Pancreas (tissue), 10 donors: ENCODE data around the gene UBE2L5. TPM values are rescaled to one million over a fixed set of nuclear protein-coding genes. Genes with fewer than 3 reads are reported as not detected.

Experiments
- ATAC-seq, 4 donors: fragments of 200-7000 bp; cut with Tn5 transposase; one replicate each; pipeline versions ENCODE4 v1.8.0 to v1.9.1; 2020; ENCODE audit warnings: mild to moderate bottlenecking in 4 of 4, moderate library complexity in 4 of 4
- DNase-seq, 6 donors: peaks; one replicate each; pipeline ENCODE4 v3.0.0-alpha.2; 2020
- FAIRE-seq: peaks from 2 replicates; lab custom pipeline; 2012; peaks lifted over from hg19 to GRCh38; lab: Jason Lieb, UNC
- H3K27ac ChIP-seq, 4 donors: fragments of 200-600 bp; sonication (generic); 1 replicate in 3 of 4; 2 replicates in 1 of 4; pipeline versions ENCODE4 v1.5.0 to v1.8.0; 2020
- H3K27me3 ChIP-seq, 4 donors: fragments of 200-600 bp; one replicate each; pipeline ENCODE4 v1.8.0; 2021
- H3K36me3 ChIP-seq, 3 donors: fragments of 200-600 bp; sonication (generic) in 1 of 3; one replicate each; pipeline versions ENCODE4 v1.5.0 to v1.8.0; 2020 to 2021
- H3K4me1 ChIP-seq, 3 donors: fragments of 200-600 bp; one replicate each; pipeline ENCODE4 v1.8.0; 2021
- H3K4me3 ChIP-seq, 4 donors: fragments of 200-600 bp; sonication (generic) in 2 of 4; one replicate each; pipeline versions ENCODE4 v1.5.0 to v1.8.0; 2020 to 2021
- H3K9me3 ChIP-seq, 4 donors: fragments of 200-600 bp; one replicate each; pipeline ENCODE4 v1.8.0; 2021
- WGBS, 2 donors: extraction: QIAGEN DNeasy Blood & Tissue Kit; methylation state at CpG; one replicate each; pipeline ENCODE4 v1.1.7; 2013; 5-methylcytosine and 5-hydroxymethylcytosine counted together
- intact Hi-C, 3 donors: fragments of 100-400 bp; cut with DNase I; formaldehyde crosslinking; loops; one replicate each; pipeline versions ENCODE4 v1.11.1 to v1.14.2; 2022
- polyA plus RNA-seq, 2 donors: library from polyadenylated mRNA; stranded (reverse); fragments of 200-250 nt; gene quantifications; one replicate each; pipeline ENCODE4 v1.2.3, GENCODE V29; 2013
- total RNA-seq, 6 donors: library from RNA; stranded (reverse); fragmentation: NEBNext Ultra II Directional in 4 of 6; extraction: Animal tissue kit (Norgen Biotek cat#: 25700) in 4 of 6; gene quantifications; one replicate each; pipeline versions ENCODE4 v1.2.1 to v1.2.4, GENCODE V29; 2021 to 2023
- TF ChIP-seq, protein P1 (sequence below), 4 donors: fragments of 200-600 bp; sonication (generic) in 3 of 4; IDR thresholded peaks; one replicate each; pipeline versions ENCODE4 v1.5.0 to v1.8.0; 2021; ENCODE audit warnings: antibody characterized with exemption in 4 of 4
- donor health status: healthy with polysubstance abuse.
- donor health status: DM: no; HTN: no; CAD: no; lungs with moderate emphysema.
- donor health status: DM: no; HTN: no; CAD: no.
- donor health status: control.
- donor health status: control.
- donor health status: Bipolar disorder and iron deficiency.
- donor health status: DM: yes; HTN: yes; CAD: no.
- donor health status: DM: no; HTN: no; CAD: no.
- donor health status: DM: no; HTN: no; CAD: no.
- donor health status: DM: yes; HTN: yes; CAD: no.

The UBE2L5 gene
- total and polyA plus RNA-seq, 8 donors, result 0.02 TPM; not detected in 7

DNA sequence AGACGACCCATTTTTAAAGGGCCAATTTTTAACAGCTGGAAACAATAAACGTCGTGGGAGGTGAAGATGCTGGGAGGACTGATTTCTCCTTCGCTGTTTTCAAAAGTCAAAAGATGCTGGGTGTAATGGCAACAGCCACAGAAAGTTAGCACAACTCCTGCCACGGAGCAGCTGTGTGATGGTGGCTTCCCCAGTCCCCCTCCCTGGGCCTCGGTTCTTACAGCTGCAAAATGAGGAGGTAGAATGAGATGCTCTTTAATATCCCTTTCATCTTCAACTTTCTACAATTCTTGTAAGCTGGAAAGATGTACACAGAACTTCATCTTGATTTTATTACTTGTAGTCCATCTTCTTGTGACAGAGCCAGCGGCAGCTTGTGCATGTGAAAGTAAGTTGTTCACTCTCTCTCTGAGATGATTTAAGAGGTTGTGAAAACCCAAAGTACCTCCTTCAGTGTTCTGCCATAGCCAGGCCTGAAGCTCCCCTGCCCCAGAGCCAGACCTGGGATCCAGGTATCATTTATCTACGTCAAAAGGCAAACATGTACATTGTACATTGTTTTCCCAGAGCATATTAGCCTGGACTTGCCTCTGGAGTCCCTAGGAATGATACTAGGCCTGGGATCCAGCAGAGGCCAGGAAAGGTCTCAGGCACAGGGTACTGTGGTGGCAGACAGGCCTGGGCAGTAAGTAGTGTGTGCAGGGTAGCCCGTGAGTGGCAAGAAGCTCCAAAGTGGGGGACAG lies 3.4 kb upstream of the UBE2L5 start:
- TF ChIP-seq, protein P1, sequence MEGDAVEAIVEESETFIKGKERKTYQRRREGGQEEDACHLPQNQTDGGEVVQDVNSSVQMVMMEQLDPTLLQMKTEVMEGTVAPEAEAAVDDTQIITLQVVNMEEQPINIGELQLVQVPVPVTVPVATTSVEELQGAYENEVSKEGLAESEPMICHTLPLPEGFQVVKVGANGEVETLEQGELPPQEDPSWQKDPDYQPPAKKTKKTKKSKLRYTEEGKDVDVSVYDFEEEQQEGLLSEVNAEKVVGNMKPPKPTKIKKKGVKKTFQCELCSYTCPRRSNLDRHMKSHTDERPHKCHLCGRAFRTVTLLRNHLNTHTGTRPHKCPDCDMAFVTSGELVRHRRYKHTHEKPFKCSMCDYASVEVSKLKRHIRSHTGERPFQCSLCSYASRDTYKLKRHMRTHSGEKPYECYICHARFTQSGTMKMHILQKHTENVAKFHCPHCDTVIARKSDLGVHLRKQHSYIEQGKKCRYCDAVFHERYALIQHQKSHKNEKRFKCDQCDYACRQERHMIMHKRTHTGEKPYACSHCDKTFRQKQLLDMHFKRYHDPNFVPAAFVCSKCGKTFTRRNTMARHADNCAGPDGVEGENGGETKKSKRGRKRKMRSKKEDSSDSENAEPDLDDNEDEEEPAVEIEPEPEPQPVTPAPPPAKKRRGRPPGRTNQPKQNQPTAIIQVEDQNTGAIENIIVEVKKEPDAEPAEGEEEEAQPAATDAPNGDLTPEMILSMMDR (IDR thresholded peaks at IDR 0.05), result no peak
- peaks cover 0 to 8% (median 4%) of the 10 kb centered on the region in 3 donors for H3K4me1 ChIP-seq
- H3K27ac ChIP-seq, result no peak overlapping the region
- H3K27me3 ChIP-seq, result no peaks in the 10 kb centered on the region
- intact Hi-C loops, result no loop called here
- FAIRE-seq (no peak), ATAC-seq (no peak), DNase-seq (no peak)
- WGBS, 2 donors, result 85 to 86% methylated on average over 9 of the region's 9 CpGs
- H3K4me3 ChIP-seq, result no peak overlapping the region
- H3K9me3 ChIP-seq, result no peaks in the 10 kb centered on the region
- H3K36me3 ChIP-seq, result no peaks in the 10 kb centered on the region

DNA sequence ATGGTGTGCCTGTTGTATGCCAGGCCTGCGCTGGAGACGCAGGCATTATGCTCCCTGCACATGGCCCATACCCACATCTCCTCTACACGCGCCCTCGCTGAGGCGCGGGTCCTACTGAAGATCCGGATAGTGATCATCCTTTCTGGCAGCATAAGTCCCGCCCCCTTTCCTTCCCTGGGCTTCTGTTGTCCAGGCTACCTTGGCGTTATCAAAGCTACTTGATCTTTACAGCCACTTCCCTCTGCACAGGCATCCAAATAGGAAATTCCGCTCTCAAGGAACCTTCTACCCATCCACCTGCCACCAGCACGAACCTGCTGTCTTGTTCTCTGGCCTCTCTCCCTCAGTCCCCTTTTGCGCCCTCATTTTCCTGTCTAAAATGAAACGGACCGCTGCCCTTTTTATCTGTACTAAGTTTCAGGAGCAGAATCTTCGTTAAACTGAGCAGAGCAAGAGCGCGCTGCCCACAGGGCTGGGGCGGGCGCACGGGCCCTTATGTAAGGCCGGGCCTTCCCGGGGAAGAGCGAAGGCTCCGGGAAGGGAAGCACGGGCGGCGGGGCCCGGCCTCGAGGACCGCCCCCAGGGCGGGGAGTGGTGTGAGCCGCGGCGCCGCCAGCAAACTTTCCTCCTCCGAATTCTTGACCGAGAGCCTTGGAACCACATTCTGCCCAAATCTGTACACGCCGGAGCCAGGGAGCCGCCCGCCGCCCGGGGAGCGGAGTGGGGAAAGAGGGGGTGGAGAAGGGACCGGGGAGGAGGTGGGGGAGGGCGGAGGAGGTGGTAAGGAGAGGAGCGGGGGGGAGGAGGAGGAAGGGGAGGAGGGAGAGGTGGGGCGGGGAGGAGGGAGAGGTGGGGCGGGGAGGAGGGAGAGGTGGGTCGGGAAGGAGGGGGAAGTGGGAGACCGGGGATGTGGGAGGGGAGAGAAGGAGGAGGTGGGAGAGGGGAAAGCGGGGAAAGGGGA lies 920 bp upstream of the UBE2L5 start:
- Histone ChIP-seq H3K4me3 (peak overlapping the region; percentile 14 to 61 (median 43)), H3K4me1 (peaks cover 0 to 8% (median 4%) of the 10 kb centered on the region in 3 donors), H3K9me3 (no peaks in the 10 kb centered on the region), H3K27ac (peak overlapping the region; percentile 81 to 96 (median 92)), H3K36me3 (no peaks in the 10 kb centered on the region), H3K27me3 (no peaks in the 10 kb centered on the region)
- ATAC-seq (peak; percentile 85 to 93 (median 88)), FAIRE-seq (peak; percentile 32), DNase-seq (peak; percentile 81 to 91 (median 86))
- intact Hi-C loops, result no loop called here
- TF ChIP-seq, protein P1 (IDR thresholded peaks at IDR 0.05), result no peak
- WGBS, 2 donors, result 9 to 12% methylated on average over 39 to 53 of the region's 53 CpGs

DNA sequence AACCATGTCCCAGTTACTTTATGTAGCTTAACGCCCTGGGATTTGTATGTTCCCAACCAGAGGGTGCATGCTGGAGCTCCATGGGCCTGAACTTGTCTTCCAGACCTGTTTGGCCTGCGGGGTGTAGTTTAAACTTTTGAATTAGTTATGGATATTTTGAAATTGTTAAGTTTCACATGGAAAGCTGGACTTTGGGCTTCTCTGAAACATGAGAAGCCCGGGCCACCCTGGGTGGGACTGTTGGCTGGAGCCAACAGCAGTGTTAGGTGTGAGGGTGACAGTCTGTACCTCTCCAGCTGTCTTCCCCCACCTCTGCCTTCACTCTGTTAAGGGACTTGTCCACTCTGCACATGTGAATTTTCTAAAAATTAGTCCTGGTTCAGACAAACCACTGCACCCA lies 1.6 kb downstream of the UBE2L5 start:
- no peak overlapping the region for H3K4me3 ChIP-seq
- FAIRE-seq (no peak), DNase-seq (no peak), ATAC-seq (no peak)
- H3K27ac ChIP-seq, result no peak overlapping the region
- TF ChIP-seq, protein P1 (IDR thresholded peaks at IDR 0.05), result no peak
- intact Hi-C loops, result no loop called here
- H3K9me3 ChIP-seq, result no peaks in the 10 kb centered on the region
- H3K4me1 ChIP-seq, result peaks cover 0 to 8% (median 4%) of the 10 kb centered on the region in 3 donors
- no peaks in the 10 kb centered on the region for H3K36me3 ChIP-seq
- H3K27me3 ChIP-seq, result no peaks in the 10 kb centered on the region
- 87 to 92% methylated on average over 3 of the region's 3 CpGs for WGBS, 2 donors

DNA sequence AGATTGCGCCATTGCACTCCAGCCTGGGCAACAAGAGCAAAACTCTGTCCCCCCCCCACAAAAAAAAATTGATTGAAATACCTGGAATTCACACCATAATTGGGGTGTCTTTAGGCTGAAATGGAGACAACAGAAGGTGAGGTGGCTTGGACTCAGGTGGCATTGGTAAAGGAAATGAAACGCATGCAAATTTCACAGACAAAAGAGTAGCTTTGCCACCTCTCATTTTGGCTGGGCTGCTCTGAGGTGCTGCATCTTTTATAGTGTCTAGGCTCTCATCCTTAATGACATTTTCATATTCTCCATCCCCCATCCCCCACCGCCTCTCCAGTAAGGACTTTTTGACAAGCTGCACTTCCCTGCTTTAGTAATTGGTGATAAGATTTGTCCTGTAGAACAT lies 6.9 kb downstream of the UBE2L5 start:
- TF ChIP-seq, protein P1 (IDR thresholded peaks at IDR 0.05), result no peak
- H3K36me3 ChIP-seq, result no peaks in the 10 kb centered on the region
- no peak for FAIRE-seq
- H3K9me3 ChIP-seq, result no peaks in the 10 kb centered on the region
- WGBS, 2 donors, result 92 to 96% methylated on average over 3 of the region's 3 CpGs
- no peak overlapping the region for H3K27ac ChIP-seq
- H3K27me3 ChIP-seq, result no peaks in the 10 kb centered on the region
- ATAC-seq, result no peak
- no peak for DNase-seq
- H3K4me1 ChIP-seq, result no peaks in the 10 kb centered on the region
- intact Hi-C loops, result no loop called here
- no peak overlapping the region for H3K4me3 ChIP-seq
